Measurements from ENCODE around the gene CCDC136.

DNA sequence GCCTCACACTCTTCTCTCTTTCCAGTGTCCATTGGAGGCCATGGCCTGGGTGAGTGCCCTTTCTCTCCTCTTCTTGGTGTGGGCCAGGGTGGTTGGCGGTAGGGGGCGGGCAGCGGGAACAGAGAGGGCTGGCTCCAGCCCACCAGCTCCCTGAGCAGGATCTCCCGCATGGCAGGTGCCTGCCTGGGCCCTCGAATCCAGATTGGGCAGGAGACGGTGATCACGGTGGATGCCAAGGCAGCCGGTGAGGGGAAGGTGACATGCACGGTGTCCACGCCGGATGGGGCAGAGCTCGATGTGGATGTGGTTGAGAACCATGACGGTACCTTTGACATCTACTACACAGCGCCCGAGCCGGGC, 57.4 kb downstream of the CCDC136 start:
- TF ChIP-seq, protein P1, sequence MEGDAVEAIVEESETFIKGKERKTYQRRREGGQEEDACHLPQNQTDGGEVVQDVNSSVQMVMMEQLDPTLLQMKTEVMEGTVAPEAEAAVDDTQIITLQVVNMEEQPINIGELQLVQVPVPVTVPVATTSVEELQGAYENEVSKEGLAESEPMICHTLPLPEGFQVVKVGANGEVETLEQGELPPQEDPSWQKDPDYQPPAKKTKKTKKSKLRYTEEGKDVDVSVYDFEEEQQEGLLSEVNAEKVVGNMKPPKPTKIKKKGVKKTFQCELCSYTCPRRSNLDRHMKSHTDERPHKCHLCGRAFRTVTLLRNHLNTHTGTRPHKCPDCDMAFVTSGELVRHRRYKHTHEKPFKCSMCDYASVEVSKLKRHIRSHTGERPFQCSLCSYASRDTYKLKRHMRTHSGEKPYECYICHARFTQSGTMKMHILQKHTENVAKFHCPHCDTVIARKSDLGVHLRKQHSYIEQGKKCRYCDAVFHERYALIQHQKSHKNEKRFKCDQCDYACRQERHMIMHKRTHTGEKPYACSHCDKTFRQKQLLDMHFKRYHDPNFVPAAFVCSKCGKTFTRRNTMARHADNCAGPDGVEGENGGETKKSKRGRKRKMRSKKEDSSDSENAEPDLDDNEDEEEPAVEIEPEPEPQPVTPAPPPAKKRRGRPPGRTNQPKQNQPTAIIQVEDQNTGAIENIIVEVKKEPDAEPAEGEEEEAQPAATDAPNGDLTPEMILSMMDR (IDR thresholded peaks at IDR 0.05; ENCODE audit: insufficient read depth, low read length): no peak
- TF ChIP-seq, protein P2, sequence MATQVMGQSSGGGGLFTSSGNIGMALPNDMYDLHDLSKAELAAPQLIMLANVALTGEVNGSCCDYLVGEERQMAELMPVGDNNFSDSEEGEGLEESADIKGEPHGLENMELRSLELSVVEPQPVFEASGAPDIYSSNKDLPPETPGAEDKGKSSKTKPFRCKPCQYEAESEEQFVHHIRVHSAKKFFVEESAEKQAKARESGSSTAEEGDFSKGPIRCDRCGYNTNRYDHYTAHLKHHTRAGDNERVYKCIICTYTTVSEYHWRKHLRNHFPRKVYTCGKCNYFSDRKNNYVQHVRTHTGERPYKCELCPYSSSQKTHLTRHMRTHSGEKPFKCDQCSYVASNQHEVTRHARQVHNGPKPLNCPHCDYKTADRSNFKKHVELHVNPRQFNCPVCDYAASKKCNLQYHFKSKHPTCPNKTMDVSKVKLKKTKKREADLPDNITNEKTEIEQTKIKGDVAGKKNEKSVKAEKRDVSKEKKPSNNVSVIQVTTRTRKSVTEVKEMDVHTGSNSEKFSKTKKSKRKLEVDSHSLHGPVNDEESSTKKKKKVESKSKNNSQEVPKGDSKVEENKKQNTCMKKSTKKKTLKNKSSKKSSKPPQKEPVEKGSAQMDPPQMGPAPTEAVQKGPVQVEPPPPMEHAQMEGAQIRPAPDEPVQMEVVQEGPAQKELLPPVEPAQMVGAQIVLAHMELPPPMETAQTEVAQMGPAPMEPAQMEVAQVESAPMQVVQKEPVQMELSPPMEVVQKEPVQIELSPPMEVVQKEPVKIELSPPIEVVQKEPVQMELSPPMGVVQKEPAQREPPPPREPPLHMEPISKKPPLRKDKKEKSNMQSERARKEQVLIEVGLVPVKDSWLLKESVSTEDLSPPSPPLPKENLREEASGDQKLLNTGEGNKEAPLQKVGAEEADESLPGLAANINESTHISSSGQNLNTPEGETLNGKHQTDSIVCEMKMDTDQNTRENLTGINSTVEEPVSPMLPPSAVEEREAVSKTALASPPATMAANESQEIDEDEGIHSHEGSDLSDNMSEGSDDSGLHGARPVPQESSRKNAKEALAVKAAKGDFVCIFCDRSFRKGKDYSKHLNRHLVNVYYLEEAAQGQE (IDR thresholded peaks at IDR 0.05; ENCODE audit: insufficient replicate concordance, low read depth): no peak
- TF ChIP-seq POLR2AphosphoS5 (IDR thresholded peaks at IDR 0.05; ENCODE audit: low read depth) (no peak), GABPA (IDR thresholded peaks at IDR 0.05; ENCODE audit: low read depth) (no peak)

Measured in HL-60 (cell line).